HCT116 (cell line): ENCODE results near the gene S100PBP.

Experiments
- JUND ChIP-seq: IDR thresholded peaks from 2 replicates; pipeline ENCODE4 v1.6.1; 2012
- POLR2A ChIP-seq: IDR thresholded peaks from 2 replicates; pipeline ENCODE4 v1.7.0; 2011; ENCODE audit warnings: borderline replicate concordance; ENCODE audit not compliant: insufficient read depth, insufficient read length; ENCODE audit errors: extremely low read depth
- POLR2AphosphoS5 ChIP-seq: IDR thresholded peaks from 2 replicates; pipeline ENCODE4 v1.6.1; 2011; ENCODE audit warnings: mild to moderate bottlenecking, low read depth, low read length, moderate library complexity
- RAD21 ChIP-seq: IDR thresholded peaks from 2 replicates; pipeline ENCODE4 v1.6.1; 2012; ENCODE audit warnings: low read depth, mild to moderate bottlenecking
- SP1 ChIP-seq: IDR thresholded peaks from 2 replicates; pipeline ENCODE4 v1.6.1; 2012; ENCODE audit warnings: low read depth
- TCF7L2 ChIP-seq: IDR thresholded peaks from 2 replicates; pipeline ENCODE4 v1.7.0; 2011; ENCODE audit warnings: borderline replicate concordance, inconsistent platforms; ENCODE audit not compliant: insufficient read depth, insufficient read length; ENCODE audit errors: extremely low read depth
- YY1 ChIP-seq: IDR thresholded peaks from 2 replicates; pipeline ENCODE4 v1.6.1; 2011; ENCODE audit warnings: low read length, low read depth, moderate library complexity, mild to moderate bottlenecking; ENCODE audit not compliant: insufficient replicate concordance; ENCODE audit errors: extremely low read depth
- ZFX ChIP-seq: fragments of 450-650 bp; IDR thresholded peaks from 2 replicates; pipeline ENCODE4 v1.6.1; 2017
- TF ChIP-seq, protein P1 (sequence below): IDR thresholded peaks from 2 replicates; pipeline ENCODE4 v1.6.1; 2012; ENCODE audit warnings: low read depth
- TF ChIP-seq, protein P2 (sequence below), 3 experiments: fragments of 200-600 bp in 1 of 3; sonication (generic) in 1 of 3; IDR thresholded peaks in 2 of 3; conservative IDR thresholded peaks in 1 of 3; 2 replicates each; pipeline ENCODE4 v1.5.1; 2012 to 2017; ENCODE audit warnings: low read depth in 2 of 3, low read length in 2 of 3, antibody characterized with exemption in 1 of 3, borderline replicate concordance in 1 of 3, control low read depth in 1 of 3, mild to moderate bottlenecking in 1 of 3, mixed read lengths in 1 of 3, mixed run types in 1 of 3, moderate library complexity in 1 of 3; ENCODE audit not compliant: insufficient read depth in 1 of 3
- TF ChIP-seq, protein P3 (sequence below): IDR thresholded peaks from 2 replicates; pipeline ENCODE4 v1.6.1; 2012
- TF ChIP-seq, protein P4 (sequence below): IDR thresholded peaks from 2 replicates; pipeline ENCODE4 v1.6.1; 2012

DNA sequence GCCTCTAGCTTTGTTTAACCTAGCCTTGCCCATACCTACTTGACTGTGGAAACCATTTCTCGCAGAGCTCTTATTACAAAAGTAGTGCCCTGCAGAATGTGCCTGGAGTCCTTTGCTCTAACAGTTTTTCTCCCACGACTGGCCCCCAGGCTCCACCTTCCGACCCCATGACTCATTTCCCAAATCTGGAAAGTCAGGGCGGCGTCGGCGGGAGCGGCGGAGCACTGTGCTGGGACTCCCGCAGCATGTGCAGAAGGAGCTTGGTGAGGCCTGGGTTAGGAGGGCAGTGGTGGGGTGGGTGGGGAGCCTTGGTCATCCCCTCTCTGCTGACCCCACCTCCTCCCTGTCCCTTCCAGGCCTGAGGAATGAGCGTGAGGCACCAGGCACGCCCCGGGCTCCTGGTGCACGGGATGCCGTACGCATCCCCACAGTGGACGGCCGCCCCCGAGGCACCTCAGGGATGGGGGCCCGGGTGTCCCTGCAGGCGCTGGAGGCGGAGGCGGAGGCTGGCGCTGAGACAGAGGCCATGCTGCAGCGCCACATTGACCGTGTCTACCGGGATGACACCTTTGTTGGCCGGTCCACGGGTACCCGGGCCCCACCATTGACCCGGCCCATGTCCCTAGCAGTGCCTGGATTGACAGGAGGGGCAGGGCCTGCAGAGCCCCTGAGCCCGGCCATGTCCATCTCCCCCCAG, 47.8 kb upstream of the S100PBP start:
- TF ChIP-seq RAD21, result no peak
- TF ChIP-seq POLR2AphosphoS5, result no peak
- peak; percentile 28 for TF ChIP-seq YY1
- no peak for TF ChIP-seq POLR2A
- TF ChIP-seq, protein P1, sequence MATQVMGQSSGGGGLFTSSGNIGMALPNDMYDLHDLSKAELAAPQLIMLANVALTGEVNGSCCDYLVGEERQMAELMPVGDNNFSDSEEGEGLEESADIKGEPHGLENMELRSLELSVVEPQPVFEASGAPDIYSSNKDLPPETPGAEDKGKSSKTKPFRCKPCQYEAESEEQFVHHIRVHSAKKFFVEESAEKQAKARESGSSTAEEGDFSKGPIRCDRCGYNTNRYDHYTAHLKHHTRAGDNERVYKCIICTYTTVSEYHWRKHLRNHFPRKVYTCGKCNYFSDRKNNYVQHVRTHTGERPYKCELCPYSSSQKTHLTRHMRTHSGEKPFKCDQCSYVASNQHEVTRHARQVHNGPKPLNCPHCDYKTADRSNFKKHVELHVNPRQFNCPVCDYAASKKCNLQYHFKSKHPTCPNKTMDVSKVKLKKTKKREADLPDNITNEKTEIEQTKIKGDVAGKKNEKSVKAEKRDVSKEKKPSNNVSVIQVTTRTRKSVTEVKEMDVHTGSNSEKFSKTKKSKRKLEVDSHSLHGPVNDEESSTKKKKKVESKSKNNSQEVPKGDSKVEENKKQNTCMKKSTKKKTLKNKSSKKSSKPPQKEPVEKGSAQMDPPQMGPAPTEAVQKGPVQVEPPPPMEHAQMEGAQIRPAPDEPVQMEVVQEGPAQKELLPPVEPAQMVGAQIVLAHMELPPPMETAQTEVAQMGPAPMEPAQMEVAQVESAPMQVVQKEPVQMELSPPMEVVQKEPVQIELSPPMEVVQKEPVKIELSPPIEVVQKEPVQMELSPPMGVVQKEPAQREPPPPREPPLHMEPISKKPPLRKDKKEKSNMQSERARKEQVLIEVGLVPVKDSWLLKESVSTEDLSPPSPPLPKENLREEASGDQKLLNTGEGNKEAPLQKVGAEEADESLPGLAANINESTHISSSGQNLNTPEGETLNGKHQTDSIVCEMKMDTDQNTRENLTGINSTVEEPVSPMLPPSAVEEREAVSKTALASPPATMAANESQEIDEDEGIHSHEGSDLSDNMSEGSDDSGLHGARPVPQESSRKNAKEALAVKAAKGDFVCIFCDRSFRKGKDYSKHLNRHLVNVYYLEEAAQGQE, result no peak
- TF ChIP-seq, protein P2, sequence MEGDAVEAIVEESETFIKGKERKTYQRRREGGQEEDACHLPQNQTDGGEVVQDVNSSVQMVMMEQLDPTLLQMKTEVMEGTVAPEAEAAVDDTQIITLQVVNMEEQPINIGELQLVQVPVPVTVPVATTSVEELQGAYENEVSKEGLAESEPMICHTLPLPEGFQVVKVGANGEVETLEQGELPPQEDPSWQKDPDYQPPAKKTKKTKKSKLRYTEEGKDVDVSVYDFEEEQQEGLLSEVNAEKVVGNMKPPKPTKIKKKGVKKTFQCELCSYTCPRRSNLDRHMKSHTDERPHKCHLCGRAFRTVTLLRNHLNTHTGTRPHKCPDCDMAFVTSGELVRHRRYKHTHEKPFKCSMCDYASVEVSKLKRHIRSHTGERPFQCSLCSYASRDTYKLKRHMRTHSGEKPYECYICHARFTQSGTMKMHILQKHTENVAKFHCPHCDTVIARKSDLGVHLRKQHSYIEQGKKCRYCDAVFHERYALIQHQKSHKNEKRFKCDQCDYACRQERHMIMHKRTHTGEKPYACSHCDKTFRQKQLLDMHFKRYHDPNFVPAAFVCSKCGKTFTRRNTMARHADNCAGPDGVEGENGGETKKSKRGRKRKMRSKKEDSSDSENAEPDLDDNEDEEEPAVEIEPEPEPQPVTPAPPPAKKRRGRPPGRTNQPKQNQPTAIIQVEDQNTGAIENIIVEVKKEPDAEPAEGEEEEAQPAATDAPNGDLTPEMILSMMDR (IDR thresholded peaks at IDR 0.05 in 2 of 3, conservative IDR thresholded peaks at IDR 0.05 in 1 of 3; ENCODE audit: borderline replicate concordance in 1 of 3, insufficient read depth in 1 of 3, low read depth in 2 of 3, low read length in 2 of 3), result no peak
- no peak for TF ChIP-seq JUND
- TF ChIP-seq TCF7L2, result peak; percentile 35
- TF ChIP-seq, protein P3, sequence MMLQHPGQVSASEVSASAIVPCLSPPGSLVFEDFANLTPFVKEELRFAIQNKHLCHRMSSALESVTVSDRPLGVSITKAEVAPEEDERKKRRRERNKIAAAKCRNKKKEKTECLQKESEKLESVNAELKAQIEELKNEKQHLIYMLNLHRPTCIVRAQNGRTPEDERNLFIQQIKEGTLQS, result no peak
- TF ChIP-seq SP1, result no peak
- TF ChIP-seq, protein P4, sequence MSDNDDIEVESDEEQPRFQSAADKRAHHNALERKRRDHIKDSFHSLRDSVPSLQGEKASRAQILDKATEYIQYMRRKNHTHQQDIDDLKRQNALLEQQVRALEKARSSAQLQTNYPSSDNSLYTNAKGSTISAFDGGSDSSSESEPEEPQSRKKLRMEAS, result no peak
- TF ChIP-seq ZFX, result peak; percentile 26; the same call in 1 of the 2 replicates
